ENCODE data around the gene SCAI.
"Not testable (repeated sequence)": the region's sequence is repeated elsewhere in the genome, so short reads cannot be mapped to it uniquely, and the experiment has no call there.

The SCAI gene

GRCh38 chr9:125172031-125172755, 28.9 kb upstream of the SCAI start:
- Histone ChIP-seq H3K4me3 (no peak overlapping the region), H3K9me3 (no peaks in the 10 kb centered on the region), H3K36me3 (peaks cover 15 to 27% (median 18%) of the 10 kb centered on the region in 3 donors), H3K27me3 (no peaks in the 10 kb centered on the region), H3K4me1 (peaks cover 0 to 81% (median 24%) of the 10 kb centered on the region in 4 donors), H3K27ac (peak overlapping the region; percentile 18 to 38)
- TF ChIP-seq CTCF (IDR thresholded peaks at IDR 0.05), result no peak
- DNase-seq, result no peak
- intact Hi-C loops (cut with DNase I; ENCODE audit: low total_unique reads), result no loop called here

GRCh38 chr9:125169895-125170294, 26.6 kb upstream of the SCAI start:
- peak overlapping the region in 1 of 2 donors; percentile 0 for H3K27ac ChIP-seq
- H3K4me1 ChIP-seq, result peaks cover 0 to 92% (median 27%) of the 10 kb centered on the region in 4 donors
- no peak for DNase-seq

GRCh38 chr9:125166762-125167161, 23.4 kb upstream of the SCAI start:
- Histone ChIP-seq H3K4me1 (peaks cover 0 to 87% (median 14%) of the 10 kb centered on the region in 4 donors), H3K9me3 (no peaks in the 10 kb centered on the region), H3K27ac (peak overlapping the region; percentile 57 to 74), H3K36me3 (peaks cover 15 to 27% (median 18%) of the 10 kb centered on the region in 3 donors), H3K4me3 (no peak overlapping the region), H3K27me3 (no peaks in the 10 kb centered on the region)
- no peak for TF ChIP-seq CTCF (IDR thresholded peaks at IDR 0.05)
- intact Hi-C loops (cut with DNase I; ENCODE audit: low total_unique reads), result no loop called here
- DNase-seq, result no peak

More at GRCh38 chr9:125169895-125170294, 26.6 kb upstream of the SCAI start:
- Histone ChIP-seq H3K9me3 (no peaks in the 10 kb centered on the region), H3K36me3 (peaks cover 15 to 27% (median 18%) of the 10 kb centered on the region in 3 donors), H3K27me3 (no peaks in the 10 kb centered on the region), H3K4me3 (no peak overlapping the region)
- intact Hi-C loops (cut with DNase I; ENCODE audit: low total_unique reads), result no loop called here
- TF ChIP-seq CTCF (IDR thresholded peaks at IDR 0.05), result no peak

GRCh38 chr9:125162891-125163290, 19.6 kb upstream of the SCAI start:
- H3K36me3 ChIP-seq; H3K27me3 ChIP-seq; H3K9me3 ChIP-seq; DNase-seq; H3K4me3 ChIP-seq; intact Hi-C loops (cut with DNase I; ENCODE audit: low total_unique reads): not testable (repeated sequence)
- Histone ChIP-seq H3K27ac (peak overlapping the region; percentile 37 to 50), H3K4me1 (peaks cover 0 to 79% (median 27%) of the 10 kb centered on the region in 4 donors)

GRCh38 chr9:125161284-125161918, 18.1 kb upstream of the SCAI start:
- Histone ChIP-seq H3K27me3 (no peaks in the 10 kb centered on the region), H3K27ac (peak overlapping the region; percentile 29 to 50), H3K4me1 (peaks cover 0 to 64% (median 20%) of the 10 kb centered on the region in 4 donors), H3K4me3 (no peak overlapping the region), H3K36me3 (peaks cover 0 to 14% (median 11%) of the 10 kb centered on the region in 3 donors), H3K9me3 (no peaks in the 10 kb centered on the region)
- intact Hi-C loops (cut with DNase I; ENCODE audit: low total_unique reads), result no loop called here
- peak in 1 of 2 donors; percentile 49 for DNase-seq
- no peak for TF ChIP-seq CTCF (IDR thresholded peaks at IDR 0.05)

- no peak for DNase-seq
- TF ChIP-seq CTCF (IDR thresholded peaks at IDR 0.05), result no peak
- H3K27me3 ChIP-seq, result no peaks in the 10 kb centered on the region
- H3K27ac ChIP-seq, result peak overlapping the region; percentile 29 to 50
- intact Hi-C loops (cut with DNase I; ENCODE audit: low total_unique reads), result no loop called here
- no peaks in the 10 kb centered on the region for H3K9me3 ChIP-seq
- no peak overlapping the region for H3K4me3 ChIP-seq
- H3K36me3 ChIP-seq, result peaks cover 3 to 14% (median 11%) of the 10 kb centered on the region in 3 donors
- peaks cover 0 to 58% (median 19%) of the 10 kb centered on the region in 4 donors for H3K4me1 ChIP-seq
Observed at GRCh38 chr9:125160750-125161149, 17.4 kb upstream of the SCAI start.
